ENCODE data around the gene GINS2.
A peak's percentile ranks its signal among the peaks of the same experiment; 100 is the strongest.

Gene GINS2

GRCh38 chr16:85667261-85667660, 21.5 kb downstream of the GINS2 start:
- Histone ChIP-seq H3K27ac (ENCODE audit: low read depth, low read length, severe bottlenecking) (no peak overlapping the region), H3K36me3 (ENCODE audit: control insufficient read depth, insufficient read depth, low read length) (peaks cover 93% of the 10 kb centered on the region), H3K4me1 (ENCODE audit: control insufficient read depth, insufficient read depth, low read length, poor library complexity, severe bottlenecking) (no peaks in the 10 kb centered on the region), H3K9me3 (ENCODE audit: control insufficient read depth, low read length) (no peaks in the 10 kb centered on the region), H3K4me3 (ENCODE audit: extremely low read depth, insufficient read depth, low read length, poor library complexity, severe bottlenecking) (no peak overlapping the region)
- WGBS, 2 experiments (ENCODE audit: insufficient coverage in 2 of 2) = 92 to 96% methylated on average over 9 of the region's 9 CpGs

- no peak overlapping the region for H3K27ac ChIP-seq (ENCODE audit: low read depth, low read length, severe bottlenecking)
- H3K9me3 ChIP-seq (ENCODE audit: control insufficient read depth, low read length) = no peaks in the 10 kb centered on the region
- H3K4me1 ChIP-seq (ENCODE audit: control insufficient read depth, insufficient read depth, low read length, poor library complexity, severe bottlenecking) = no peaks in the 10 kb centered on the region
- H3K4me3 ChIP-seq (ENCODE audit: extremely low read depth, insufficient read depth, low read length, poor library complexity, severe bottlenecking) = no peak overlapping the region
- peaks cover 81% of the 10 kb centered on the region for H3K36me3 ChIP-seq (ENCODE audit: control insufficient read depth, insufficient read depth, low read length)
- 97 to 98% methylated on average over 13 of the region's 13 CpGs for WGBS, 2 experiments (ENCODE audit: insufficient coverage in 2 of 2)
Measured at GRCh38 chr16:85665929-85666328, 22.8 kb downstream of the GINS2 start.

- H3K36me3 ChIP-seq (ENCODE audit: control insufficient read depth, insufficient read depth, low read length) = peaks cover 75% of the 10 kb centered on the region
- no peak overlapping the region for H3K27ac ChIP-seq (ENCODE audit: low read depth, low read length, severe bottlenecking)
- H3K4me3 ChIP-seq (ENCODE audit: extremely low read depth, insufficient read depth, low read length, poor library complexity, severe bottlenecking) = no peak overlapping the region
- H3K9me3 ChIP-seq (ENCODE audit: control insufficient read depth, low read length) = no peaks in the 10 kb centered on the region
- H3K4me1 ChIP-seq (ENCODE audit: control insufficient read depth, insufficient read depth, low read length, poor library complexity, severe bottlenecking) = no peaks in the 10 kb centered on the region
- 98% methylated on average over 10 to 12 of the region's 12 CpGs for WGBS, 2 experiments (ENCODE audit: insufficient coverage in 2 of 2)
Measured at GRCh38 chr16:85665373-85665740, 23.4 kb downstream of the GINS2 start.

GRCh38 chr16:85664580-85665372, 24.0 kb downstream of the GINS2 start:
- Histone ChIP-seq H3K9me3 (ENCODE audit: control insufficient read depth, low read length) (no peaks in the 10 kb centered on the region), H3K4me1 (ENCODE audit: control insufficient read depth, insufficient read depth, low read length, poor library complexity, severe bottlenecking) (peaks cover 5% of the 10 kb centered on the region), H3K4me3 (ENCODE audit: extremely low read depth, insufficient read depth, low read length, poor library complexity, severe bottlenecking) (no peak overlapping the region), H3K27ac (ENCODE audit: low read depth, low read length, severe bottlenecking) (no peak overlapping the region), H3K36me3 (ENCODE audit: control insufficient read depth, insufficient read depth, low read length) (peaks cover 72% of the 10 kb centered on the region)
- WGBS, 2 experiments (ENCODE audit: insufficient coverage in 2 of 2) = 96 to 98% methylated on average over 24 to 27 of the region's 27 CpGs

GRCh38 chr16:85663891-85664321, 24.8 kb downstream of the GINS2 start:
- H3K4me1 ChIP-seq (ENCODE audit: control insufficient read depth, insufficient read depth, low read length, poor library complexity, severe bottlenecking) = peaks cover 5% of the 10 kb centered on the region
- no peak overlapping the region for H3K27ac ChIP-seq (ENCODE audit: low read depth, low read length, severe bottlenecking)
- H3K9me3 ChIP-seq (ENCODE audit: control insufficient read depth, low read length) = no peaks in the 10 kb centered on the region
- no peak overlapping the region for H3K4me3 ChIP-seq (ENCODE audit: extremely low read depth, insufficient read depth, low read length, poor library complexity, severe bottlenecking)
- 94 to 95% methylated on average over 10 to 11 of the region's 12 CpGs for WGBS, 2 experiments (ENCODE audit: insufficient coverage in 2 of 2)
- H3K36me3 ChIP-seq (ENCODE audit: control insufficient read depth, insufficient read depth, low read length) = peaks cover 66% of the 10 kb centered on the region

GRCh38 chr16:85662976-85663830, 25.6 kb downstream of the GINS2 start:
- Histone ChIP-seq H3K4me3 (ENCODE audit: extremely low read depth, insufficient read depth, low read length, poor library complexity, severe bottlenecking) (no peak overlapping the region), H3K9me3 (ENCODE audit: control insufficient read depth, low read length) (no peaks in the 10 kb centered on the region), H3K36me3 (ENCODE audit: control insufficient read depth, insufficient read depth, low read length) (peaks cover 62% of the 10 kb centered on the region), H3K27ac (ENCODE audit: low read depth, low read length, severe bottlenecking) (no peak overlapping the region), H3K4me1 (ENCODE audit: control insufficient read depth, insufficient read depth, low read length, poor library complexity, severe bottlenecking) (peaks cover 5% of the 10 kb centered on the region)
- WGBS, 2 experiments (ENCODE audit: insufficient coverage in 2 of 2) = 94 to 96% methylated on average over 36 to 37 of the region's 38 CpGs

- Histone ChIP-seq H3K4me1 (ENCODE audit: control insufficient read depth, insufficient read depth, low read length, poor library complexity, severe bottlenecking) (peaks cover 5% of the 10 kb centered on the region), H3K4me3 (ENCODE audit: extremely low read depth, insufficient read depth, low read length, poor library complexity, severe bottlenecking) (no peak overlapping the region), H3K36me3 (ENCODE audit: control insufficient read depth, insufficient read depth, low read length) (peaks cover 63% of the 10 kb centered on the region), H3K9me3 (ENCODE audit: control insufficient read depth, low read length) (no peaks in the 10 kb centered on the region), H3K27ac (ENCODE audit: low read depth, low read length, severe bottlenecking) (peak overlapping the region; percentile 20)
- 72% methylated on average over 2 to 3 of the region's 3 CpGs for WGBS, 2 experiments (ENCODE audit: insufficient coverage in 2 of 2)
Measured at GRCh38 chr16:85662482-85662812, 26.3 kb downstream of the GINS2 start.

GRCh38 chr16:85661740-85662481, 26.8 kb downstream of the GINS2 start:
- 94 to 95% methylated on average over 20 to 23 of the region's 26 CpGs for WGBS, 2 experiments (ENCODE audit: insufficient coverage in 2 of 2)
- H3K9me3 ChIP-seq (ENCODE audit: control insufficient read depth, low read length) = no peaks in the 10 kb centered on the region
- no peak overlapping the region for H3K4me3 ChIP-seq (ENCODE audit: extremely low read depth, insufficient read depth, low read length, poor library complexity, severe bottlenecking)
- peaks cover 62% of the 10 kb centered on the region for H3K36me3 ChIP-seq (ENCODE audit: control insufficient read depth, insufficient read depth, low read length)
- peak overlapping the region; percentile 20 for H3K27ac ChIP-seq (ENCODE audit: low read depth, low read length, severe bottlenecking)
- peaks cover 5% of the 10 kb centered on the region for H3K4me1 ChIP-seq (ENCODE audit: control insufficient read depth, insufficient read depth, low read length, poor library complexity, severe bottlenecking)

- Histone ChIP-seq H3K4me1 (ENCODE audit: control insufficient read depth, insufficient read depth, low read length, poor library complexity, severe bottlenecking) (peaks cover 5% of the 10 kb centered on the region), H3K36me3 (ENCODE audit: control insufficient read depth, insufficient read depth, low read length) (peaks cover 59% of the 10 kb centered on the region), H3K27ac (ENCODE audit: low read depth, low read length, severe bottlenecking) (no peak overlapping the region), H3K4me3 (ENCODE audit: extremely low read depth, insufficient read depth, low read length, poor library complexity, severe bottlenecking) (no peak overlapping the region), H3K9me3 (ENCODE audit: control insufficient read depth, low read length) (no peaks in the 10 kb centered on the region)
- WGBS, 2 experiments (ENCODE audit: insufficient coverage in 2 of 2) = 94 to 98% methylated on average over 34 to 41 of the region's 42 CpGs
Measured at GRCh38 chr16:85660843-85661739, 27.7 kb downstream of the GINS2 start.
